Measurements from ENCODE around the gene COL6A3. TPM values are rescaled to one million over a fixed set of nuclear protein-coding genes. Genes with fewer than 3 reads are reported as not detected.

COL6A3 gene
- total RNA-seq, 1 donor from 2014 or later = 264 TPM

DNA sequence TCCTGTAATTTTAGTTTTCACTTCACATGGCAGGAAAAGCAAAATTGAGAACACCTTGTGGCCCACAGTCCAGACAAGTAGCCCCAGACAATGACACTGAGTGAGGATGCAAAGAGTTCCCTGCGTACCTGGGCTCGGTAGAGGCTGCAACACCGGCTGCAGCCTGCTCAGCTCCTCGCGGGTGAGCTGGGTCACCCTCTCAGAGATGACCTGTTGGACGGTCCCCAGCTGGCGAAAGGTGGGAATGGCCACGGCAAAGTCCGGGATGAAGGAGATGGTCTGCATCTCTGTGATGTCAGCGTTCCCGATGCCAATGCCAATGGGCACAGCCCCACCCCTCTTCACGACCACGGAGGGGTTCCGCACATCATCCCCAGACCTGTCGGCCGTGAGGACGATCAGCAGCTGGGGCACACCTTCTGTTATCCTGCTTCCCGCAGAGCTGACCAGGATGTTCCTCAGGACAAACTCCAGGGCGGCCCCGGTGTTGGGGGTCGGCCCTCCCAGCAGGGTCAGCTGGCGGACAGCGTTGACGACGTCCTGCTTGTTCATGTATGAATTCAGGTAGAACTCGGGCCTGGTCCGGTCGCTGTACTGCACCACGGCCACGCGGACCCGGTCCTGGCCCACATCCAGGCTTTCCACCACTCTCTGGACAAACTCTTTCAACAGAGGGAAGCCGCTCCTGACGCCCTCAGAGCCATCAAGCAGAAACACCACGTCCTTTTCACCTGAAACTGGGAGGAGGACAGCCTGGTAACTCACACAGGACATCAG, 39.5 kb downstream of the COL6A3 start:
- no peak overlapping the region for H3K4me3 Mint-ChIP-seq (ENCODE audit: unreplicated experiment)
- H3K36me3 Mint-ChIP-seq (ENCODE audit: low read depth) = peaks cover 42% of the 10 kb centered on the region
- TF ChIP-seq, protein P1, sequence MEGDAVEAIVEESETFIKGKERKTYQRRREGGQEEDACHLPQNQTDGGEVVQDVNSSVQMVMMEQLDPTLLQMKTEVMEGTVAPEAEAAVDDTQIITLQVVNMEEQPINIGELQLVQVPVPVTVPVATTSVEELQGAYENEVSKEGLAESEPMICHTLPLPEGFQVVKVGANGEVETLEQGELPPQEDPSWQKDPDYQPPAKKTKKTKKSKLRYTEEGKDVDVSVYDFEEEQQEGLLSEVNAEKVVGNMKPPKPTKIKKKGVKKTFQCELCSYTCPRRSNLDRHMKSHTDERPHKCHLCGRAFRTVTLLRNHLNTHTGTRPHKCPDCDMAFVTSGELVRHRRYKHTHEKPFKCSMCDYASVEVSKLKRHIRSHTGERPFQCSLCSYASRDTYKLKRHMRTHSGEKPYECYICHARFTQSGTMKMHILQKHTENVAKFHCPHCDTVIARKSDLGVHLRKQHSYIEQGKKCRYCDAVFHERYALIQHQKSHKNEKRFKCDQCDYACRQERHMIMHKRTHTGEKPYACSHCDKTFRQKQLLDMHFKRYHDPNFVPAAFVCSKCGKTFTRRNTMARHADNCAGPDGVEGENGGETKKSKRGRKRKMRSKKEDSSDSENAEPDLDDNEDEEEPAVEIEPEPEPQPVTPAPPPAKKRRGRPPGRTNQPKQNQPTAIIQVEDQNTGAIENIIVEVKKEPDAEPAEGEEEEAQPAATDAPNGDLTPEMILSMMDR (IDR thresholded peaks at IDR 0.05) = no peak
- no peaks in the 10 kb centered on the region for H3K27me3 Mint-ChIP-seq (ENCODE audit: low read depth)
- peaks cover 4% of the 10 kb centered on the region for H3K9me3 Mint-ChIP-seq (ENCODE audit: low read depth)
- no peak overlapping the region for H3K27ac Mint-ChIP-seq (ENCODE audit: unreplicated experiment)
- no peak for DNase-seq (ENCODE audit: low spot score)
- H3K4me1 Mint-ChIP-seq (ENCODE audit: low read depth) = no peaks in the 10 kb centered on the region

DNA sequence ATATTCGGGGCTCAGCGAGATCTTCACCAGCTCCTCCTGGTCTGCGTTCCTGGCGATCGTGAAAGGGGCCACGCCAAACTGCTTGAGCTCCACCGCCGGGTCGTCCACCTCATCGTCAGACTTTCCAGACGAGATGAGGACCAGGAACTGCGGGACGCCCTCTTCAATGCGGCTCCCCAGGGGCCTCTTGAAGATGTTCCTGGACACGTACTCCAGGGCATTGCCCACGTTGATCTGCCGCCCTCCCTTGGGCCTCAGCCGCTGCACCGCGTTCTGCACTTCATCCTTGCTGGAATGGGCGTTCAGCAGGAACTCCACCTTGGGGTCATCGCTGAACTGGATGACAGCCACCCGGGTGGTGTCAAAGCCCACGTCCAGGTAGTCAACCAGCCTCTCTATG, 42.1 kb downstream of the COL6A3 start:
- Mint-ChIP-seq H3K36me3 (ENCODE audit: low read depth) (peaks cover 49% of the 10 kb centered on the region), H3K4me1 (ENCODE audit: low read depth) (no peaks in the 10 kb centered on the region), H3K4me3 (ENCODE audit: unreplicated experiment) (no peak overlapping the region), H3K27me3 (ENCODE audit: low read depth) (no peaks in the 10 kb centered on the region), H3K27ac (ENCODE audit: unreplicated experiment) (no peak overlapping the region), H3K9me3 (ENCODE audit: low read depth) (peaks cover 4% of the 10 kb centered on the region)
- TF ChIP-seq, protein P1 (IDR thresholded peaks at IDR 0.05) = no peak
- no peak for DNase-seq (ENCODE audit: low spot score)

DNA sequence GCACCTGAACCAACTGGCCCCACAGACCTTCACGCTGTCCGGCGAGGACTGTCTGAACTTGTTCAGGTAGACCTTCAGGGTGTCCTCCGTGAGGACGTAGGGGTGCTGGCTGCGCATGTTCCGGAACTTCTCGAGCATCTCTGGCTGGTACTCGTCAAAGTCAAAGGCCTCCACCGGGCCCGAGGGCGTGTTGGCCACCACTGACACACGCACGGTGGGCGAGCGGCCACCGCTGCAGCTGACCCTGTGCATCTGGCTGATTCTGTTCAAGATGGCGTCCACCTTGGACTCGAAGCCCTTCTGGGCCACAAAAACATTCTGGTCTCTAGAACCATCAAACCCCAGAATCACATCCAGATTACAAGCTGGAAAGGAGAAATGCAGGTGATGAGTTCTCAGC, 48.3 kb downstream of the COL6A3 start:
- Mint-ChIP-seq H3K36me3 (ENCODE audit: low read depth) (peaks cover 58% of the 10 kb centered on the region), H3K4me1 (ENCODE audit: low read depth) (peaks cover 3% of the 10 kb centered on the region), H3K27ac (ENCODE audit: unreplicated experiment) (no peak overlapping the region), H3K27me3 (ENCODE audit: low read depth) (no peaks in the 10 kb centered on the region), H3K4me3 (ENCODE audit: unreplicated experiment) (no peak overlapping the region), H3K9me3 (ENCODE audit: low read depth) (no peaks in the 10 kb centered on the region)
- TF ChIP-seq, protein P1 (IDR thresholded peaks at IDR 0.05) = no peak
- DNase-seq (ENCODE audit: low spot score) = no peak

DNA sequence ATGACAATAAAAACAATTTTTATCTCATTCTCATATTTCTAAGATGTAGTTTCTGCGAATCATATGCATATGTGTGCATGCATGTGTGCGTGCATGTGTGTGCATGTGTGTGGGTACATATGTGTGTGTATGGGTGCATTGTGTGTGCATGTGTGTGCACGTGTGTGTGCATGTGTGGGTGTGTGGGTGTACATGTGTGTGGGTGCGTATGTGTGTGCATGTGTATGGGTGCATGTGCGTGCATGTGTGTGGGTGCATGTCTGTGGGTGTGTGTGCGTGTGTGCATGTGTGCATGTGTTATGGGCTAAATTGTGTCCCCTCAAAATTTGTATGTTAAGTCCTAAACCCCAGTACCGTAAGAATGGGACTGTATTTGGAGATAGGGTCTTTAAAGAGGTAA, 49.3 kb downstream of the COL6A3 start:
- no peak overlapping the region for H3K27ac Mint-ChIP-seq (ENCODE audit: unreplicated experiment)
- no peak for DNase-seq (ENCODE audit: low spot score)

DNA sequence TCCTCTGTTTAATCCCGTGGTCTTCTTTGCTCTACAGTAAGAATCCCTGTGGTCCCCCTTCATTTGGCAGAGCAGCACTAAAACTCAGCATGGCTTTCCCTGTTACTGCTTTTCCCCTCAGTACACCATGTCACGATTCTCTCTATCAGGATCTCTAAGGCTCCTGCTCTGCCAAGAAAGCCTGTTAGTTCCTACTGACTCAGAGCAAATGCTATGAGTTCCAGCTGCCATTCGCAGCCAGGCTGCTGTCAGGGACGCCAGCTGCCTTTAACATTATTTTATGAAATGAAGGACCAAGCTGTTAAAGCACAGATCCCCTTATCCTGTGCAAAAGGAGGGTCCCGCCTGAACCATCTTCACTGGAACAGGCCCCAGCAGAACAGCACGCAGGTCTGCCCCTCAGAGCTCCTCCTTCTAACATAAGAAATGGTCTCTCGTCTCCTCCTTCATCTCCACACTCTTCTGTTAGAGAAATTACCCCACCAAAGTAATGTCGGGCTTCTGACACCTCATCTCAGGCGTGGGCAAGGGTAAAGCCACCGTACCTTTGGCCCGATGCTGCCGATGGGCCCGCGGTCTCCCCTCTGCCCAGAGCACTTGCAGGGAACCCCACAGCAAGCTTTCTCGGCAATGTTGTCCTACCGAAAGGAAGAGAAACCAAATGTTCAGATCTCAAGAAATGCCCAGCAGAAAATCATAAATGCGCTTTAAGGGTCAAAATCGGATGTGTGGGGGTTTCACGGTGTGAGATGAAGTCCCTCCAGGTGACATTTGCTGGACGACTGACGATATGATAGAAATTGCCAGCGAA, 52.6 kb downstream of the COL6A3 start:
- Mint-ChIP-seq H3K9me3 (ENCODE audit: low read depth) (no peaks in the 10 kb centered on the region), H3K4me3 (ENCODE audit: unreplicated experiment) (no peak overlapping the region), H3K4me1 (ENCODE audit: low read depth) (peaks cover 9% of the 10 kb centered on the region), H3K27ac (ENCODE audit: unreplicated experiment) (peak overlapping the region; percentile 49), H3K27me3 (ENCODE audit: low read depth) (no peaks in the 10 kb centered on the region), H3K36me3 (ENCODE audit: low read depth) (peaks cover 51% of the 10 kb centered on the region)
- TF ChIP-seq, protein P1 (IDR thresholded peaks at IDR 0.05) = no peak
- no peak for DNase-seq (ENCODE audit: low spot score)

More for the DNA sequence above, 49.3 kb downstream of the COL6A3 start:
- no peaks in the 10 kb centered on the region for H3K27me3 Mint-ChIP-seq (ENCODE audit: low read depth)
- TF ChIP-seq, protein P1 (IDR thresholded peaks at IDR 0.05) = no peak
- peaks cover 64% of the 10 kb centered on the region for H3K36me3 Mint-ChIP-seq (ENCODE audit: low read depth)
- H3K9me3 Mint-ChIP-seq (ENCODE audit: low read depth) = no peaks in the 10 kb centered on the region
- no peak overlapping the region for H3K4me3 Mint-ChIP-seq (ENCODE audit: unreplicated experiment)
- peaks cover 3% of the 10 kb centered on the region for H3K4me1 Mint-ChIP-seq (ENCODE audit: low read depth)

All from chondrocyte (in vitro differentiated cells).